ENCODE results near the gene OAS2. TPM values are rescaled to one million over a fixed set of nuclear protein-coding genes. Genes with fewer than 3 reads are reported as not detected.
A peak's percentile ranks its signal among the peaks of the same experiment; 100 is the strongest.

The OAS2 gene
- total and polyA plus RNA-seq, 2 of the 4 experiments (the other 2 are of a cell fraction), result under 0.01 TPM; not detected in 1

DNA sequence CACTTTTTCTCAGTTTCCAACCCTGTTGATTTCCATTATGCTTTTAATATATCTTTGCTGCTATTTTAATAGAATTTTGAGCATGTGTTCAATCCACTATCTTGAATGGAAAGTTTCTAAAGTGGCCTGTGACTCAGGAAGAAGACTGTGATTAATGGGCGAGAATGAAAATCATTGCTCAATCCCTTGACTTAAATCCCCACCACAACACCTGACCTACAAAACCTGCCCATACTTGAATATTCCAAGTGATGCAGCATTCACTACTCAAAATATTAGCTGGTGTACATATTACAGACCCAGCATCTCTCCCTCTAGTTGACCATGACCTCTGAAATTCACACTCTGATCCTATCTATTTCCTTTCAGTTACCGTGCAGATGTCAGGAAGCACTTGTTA, 41.4 kb upstream of the OAS2 start:
- Histone ChIP-seq H2BK15ac (ENCODE audit: low read depth, low read length) (no peak overlapping the region), H2AK5ac (ENCODE audit: low read depth, low read length) (no peak overlapping the region), H3K79me1 (ENCODE audit: low read depth in 1 of 2, low read length in 2 of 2) (peaks cover 0 to 7% of the 10 kb centered on the region in 2 experiments; a peak in 1 of 4 replicates), H3K9ac (ENCODE audit: low read depth, low read length) (no peak overlapping the region), H3K23ac (ENCODE audit: low read depth, low read length) (no peak overlapping the region), H2BK120ac (ENCODE audit: low read depth, low read length) (no peak overlapping the region), H2AK9ac (replicated peaks; ENCODE audit: low read depth, low read length, poor library complexity) (no peak overlapping the region), H3K4me2 (ENCODE audit: low read depth, low read length) (no peak overlapping the region), H3K4me1 (ENCODE audit: control insufficient read depth, insufficient read depth, low read length) (peaks cover 2% of the 10 kb centered on the region), H4K20me1 (ENCODE audit: insufficient read depth, low read length) (no peaks in the 10 kb centered on the region), H4K8ac (ENCODE audit: low read depth in 2 of 2, low read length in 2 of 2) (no peak overlapping the region), H4K91ac (ENCODE audit: insufficient read depth, low read depth, low read length) (no peak overlapping the region), H3K18ac (ENCODE audit: low read depth, low read length) (no peak overlapping the region), H3K4me3 (ENCODE audit: insufficient read depth, low read depth, low read length) (no peak overlapping the region), H2AFZ (replicated peaks; ENCODE audit: low read length, poor library complexity) (peak overlapping the region; percentile 48), H3K27me3 (ENCODE audit: control insufficient read depth, insufficient read depth, low read length) (no peaks in the 10 kb centered on the region), H3K27ac (ENCODE audit: insufficient read depth, low read length) (no peak overlapping the region), H3K56ac (ENCODE audit: extremely low read depth, insufficient read depth, low read length) (no peak overlapping the region), H3K9me1 (ENCODE audit: insufficient read depth, low read length) (no peaks in the 10 kb centered on the region), H3K36me3 (ENCODE audit: control insufficient read depth, insufficient read depth, low read length) (no peaks in the 10 kb centered on the region), H4K5ac (ENCODE audit: low read depth, low read length) (no peak overlapping the region), H3K4ac (ENCODE audit: low read depth, low read length) (no peak overlapping the region), H3K9me3 (ENCODE audit: control insufficient read depth, insufficient read depth, low read length) (no peaks in the 10 kb centered on the region), H2BK20ac (ENCODE audit: low read depth, low read length) (no peak overlapping the region), H2BK5ac (ENCODE audit: low read depth, low read length, poor library complexity, severe bottlenecking) (no peak overlapping the region), H3K14ac (replicated peaks; ENCODE audit: low read depth, low read length) (no peak overlapping the region)
- no CpG with 5 or more reads among the region's 2 CpGs for WGBS, 2 experiments (ENCODE audit: extremely low coverage in 2 of 2, insufficient read length in 1 of 2)
- TF ChIP-seq CHD1 (IDR thresholded peaks at IDR 0.05; ENCODE audit: low read depth, low read length) (no peak), NFE2L2 (IDR thresholded peaks at IDR 0.05; ENCODE audit: low read depth, low read length) (no peak), RAD21 (IDR thresholded peaks at IDR 0.05; ENCODE audit: low read length) (no peak), CEBPB (IDR thresholded peaks at IDR 0.05; ENCODE audit: low read depth, low read length) (no peak), MAZ (IDR thresholded peaks at IDR 0.05; ENCODE audit: borderline replicate concordance, low read depth, low read length) (no peak), BHLHE40 (IDR thresholded peaks at IDR 0.05; ENCODE audit: low read depth, low read length) (no peak), FOS (IDR thresholded peaks at IDR 0.05; ENCODE audit: low read depth, low read length) (no peak), RFX5 (IDR thresholded peaks at IDR 0.05; ENCODE audit: low read depth, low read length) (no peak), POLR2A (IDR thresholded peaks at IDR 0.05; ENCODE audit: low read depth, low read length) (no peak), MAFK (IDR thresholded peaks at IDR 0.05; ENCODE audit: low read depth, low read length) (no peak), MXI1 (IDR thresholded peaks at IDR 0.05; ENCODE audit: borderline replicate concordance, low read depth, low read length) (no peak), SMC3 (IDR thresholded peaks at IDR 0.05; ENCODE audit: low read depth, low read length) (no peak), RCOR1 (IDR thresholded peaks at IDR 0.05; ENCODE audit: insufficient replicate concordance, low read length) (no peak)
- TF ChIP-seq, protein P1, sequence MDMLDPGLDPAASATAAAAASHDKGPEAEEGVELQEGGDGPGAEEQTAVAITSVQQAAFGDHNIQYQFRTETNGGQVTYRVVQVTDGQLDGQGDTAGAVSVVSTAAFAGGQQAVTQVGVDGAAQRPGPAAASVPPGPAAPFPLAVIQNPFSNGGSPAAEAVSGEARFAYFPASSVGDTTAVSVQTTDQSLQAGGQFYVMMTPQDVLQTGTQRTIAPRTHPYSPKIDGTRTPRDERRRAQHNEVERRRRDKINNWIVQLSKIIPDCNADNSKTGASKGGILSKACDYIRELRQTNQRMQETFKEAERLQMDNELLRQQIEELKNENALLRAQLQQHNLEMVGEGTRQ (IDR thresholded peaks at IDR 0.05; ENCODE audit: low read depth, low read length), result no peak
- TF ChIP-seq, protein P2, sequence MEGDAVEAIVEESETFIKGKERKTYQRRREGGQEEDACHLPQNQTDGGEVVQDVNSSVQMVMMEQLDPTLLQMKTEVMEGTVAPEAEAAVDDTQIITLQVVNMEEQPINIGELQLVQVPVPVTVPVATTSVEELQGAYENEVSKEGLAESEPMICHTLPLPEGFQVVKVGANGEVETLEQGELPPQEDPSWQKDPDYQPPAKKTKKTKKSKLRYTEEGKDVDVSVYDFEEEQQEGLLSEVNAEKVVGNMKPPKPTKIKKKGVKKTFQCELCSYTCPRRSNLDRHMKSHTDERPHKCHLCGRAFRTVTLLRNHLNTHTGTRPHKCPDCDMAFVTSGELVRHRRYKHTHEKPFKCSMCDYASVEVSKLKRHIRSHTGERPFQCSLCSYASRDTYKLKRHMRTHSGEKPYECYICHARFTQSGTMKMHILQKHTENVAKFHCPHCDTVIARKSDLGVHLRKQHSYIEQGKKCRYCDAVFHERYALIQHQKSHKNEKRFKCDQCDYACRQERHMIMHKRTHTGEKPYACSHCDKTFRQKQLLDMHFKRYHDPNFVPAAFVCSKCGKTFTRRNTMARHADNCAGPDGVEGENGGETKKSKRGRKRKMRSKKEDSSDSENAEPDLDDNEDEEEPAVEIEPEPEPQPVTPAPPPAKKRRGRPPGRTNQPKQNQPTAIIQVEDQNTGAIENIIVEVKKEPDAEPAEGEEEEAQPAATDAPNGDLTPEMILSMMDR (conservative IDR thresholded peaks at IDR 0.05; ENCODE audit: low read depth, low read length), result no peak
- TF ChIP-seq, protein P3, sequence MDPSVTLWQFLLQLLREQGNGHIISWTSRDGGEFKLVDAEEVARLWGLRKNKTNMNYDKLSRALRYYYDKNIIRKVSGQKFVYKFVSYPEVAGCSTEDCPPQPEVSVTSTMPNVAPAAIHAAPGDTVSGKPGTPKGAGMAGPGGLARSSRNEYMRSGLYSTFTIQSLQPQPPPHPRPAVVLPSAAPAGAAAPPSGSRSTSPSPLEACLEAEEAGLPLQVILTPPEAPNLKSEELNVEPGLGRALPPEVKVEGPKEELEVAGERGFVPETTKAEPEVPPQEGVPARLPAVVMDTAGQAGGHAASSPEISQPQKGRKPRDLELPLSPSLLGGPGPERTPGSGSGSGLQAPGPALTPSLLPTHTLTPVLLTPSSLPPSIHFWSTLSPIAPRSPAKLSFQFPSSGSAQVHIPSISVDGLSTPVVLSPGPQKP (IDR thresholded peaks at IDR 0.05; ENCODE audit: borderline replicate concordance, low read depth, low read length), result no peak
- intact Hi-C loops (cut with micrococcal nuclease), result no loop called here
- POLR2A ChIA-PET (ENCODE audit: unreplicated experiment), result no interaction called here
- in situ Hi-C loops (cut with MboI; ENCODE audit: low sequenced_read_pairs), result no loop called here
- CTCF ChIA-PET, result no interaction called here
- ATAC-seq (ENCODE audit: low read depth), result no peak
- dilution Hi-C loops (cut with HindIII; ENCODE audit: low sequenced_read_pairs, unreplicated experiment), result no loop called here
- no TSS peak for BruUV-seq (replicated peaks)
- DNase-seq, result no peak
